Omental fat pad (tissue), 4 donors: ENCODE results near the gene PRSS57. TPM values are rescaled to one million over a fixed set of nuclear protein-coding genes. Genes with fewer than 3 reads are reported as not detected.

Experiments
- ATAC-seq: fragments of 150-250 bp; one replicate; pipeline ENCODE4 v1.9.1; 2016; ENCODE audit warnings: mild to moderate bottlenecking, moderate library complexity; ENCODE audit not compliant: low FRiP score
- DNase-seq: peaks from one replicate; pipeline ENCODE4 v3.0.0-alpha.2; 2019; ENCODE audit warnings: low spot score
- total RNA-seq, 4 donors: library from RNA; depleted of rRNA; stranded (reverse); fragments of >200 nt; gene quantifications; one replicate each; pipeline ENCODE4 v1.1.0, GENCODE V29; 2016
- TF ChIP-seq, protein P1 (sequence below), 3 donors: fragments of 450-650 bp; IDR thresholded peaks; one replicate each; pipeline ENCODE4 v1.5.1; 2016 to 2017; ENCODE audit warnings: antibody characterized with exemption in 3 of 3, mild to moderate bottlenecking in 3 of 3, moderate library complexity in 2 of 3

The PRSS57 gene
- total RNA-seq, 4 donors from 2014 or later = 0.95 TPM; not detected in 3

DNA sequence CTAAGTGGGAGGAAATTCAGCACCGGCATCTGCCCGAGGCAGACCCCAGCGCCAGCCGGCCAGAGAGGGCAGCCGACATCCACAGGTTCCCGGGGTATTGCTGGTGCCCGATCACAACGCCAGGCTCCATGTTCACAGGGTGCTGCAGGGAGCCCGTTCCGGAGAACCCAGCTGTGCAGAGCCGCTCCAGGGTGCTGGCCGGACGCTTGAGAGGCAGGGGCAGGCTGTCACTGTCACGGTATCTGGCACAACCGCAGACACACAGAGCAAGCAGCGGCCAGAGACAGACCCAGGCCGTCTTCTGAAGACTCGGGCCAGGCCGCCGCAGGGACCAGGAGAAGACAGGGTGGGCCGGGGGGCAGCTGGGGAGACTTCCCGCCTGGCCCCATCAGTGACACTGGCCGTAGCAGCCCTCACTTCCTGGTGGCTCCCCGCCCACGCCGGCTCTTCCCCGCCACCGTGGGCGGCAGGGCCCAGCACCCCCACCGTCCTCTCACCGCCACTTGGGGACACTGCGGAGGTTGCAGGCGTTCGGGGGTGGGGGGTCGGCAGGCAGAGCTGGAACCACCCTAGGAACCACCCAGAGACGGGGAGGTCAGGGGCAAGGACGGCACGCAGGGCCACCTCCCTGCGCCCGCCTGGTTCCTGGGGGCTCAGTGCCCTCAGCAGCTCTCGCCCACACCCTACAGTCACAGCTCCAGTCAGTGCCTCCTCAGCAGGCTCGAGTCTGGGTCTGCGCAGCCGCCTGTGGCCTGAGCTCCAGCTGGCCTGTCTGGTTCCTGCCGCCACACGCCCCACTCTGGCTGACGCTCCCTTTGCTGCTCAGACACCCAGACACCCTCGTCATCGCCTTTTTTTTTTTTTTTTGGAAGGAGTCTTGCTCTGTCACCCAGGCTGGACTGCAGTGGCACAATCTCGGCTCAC lies 36.1 kb downstream of the PRSS57 start:
- no peak for DNase-seq
- no peak for ATAC-seq
- TF ChIP-seq, protein P1, sequence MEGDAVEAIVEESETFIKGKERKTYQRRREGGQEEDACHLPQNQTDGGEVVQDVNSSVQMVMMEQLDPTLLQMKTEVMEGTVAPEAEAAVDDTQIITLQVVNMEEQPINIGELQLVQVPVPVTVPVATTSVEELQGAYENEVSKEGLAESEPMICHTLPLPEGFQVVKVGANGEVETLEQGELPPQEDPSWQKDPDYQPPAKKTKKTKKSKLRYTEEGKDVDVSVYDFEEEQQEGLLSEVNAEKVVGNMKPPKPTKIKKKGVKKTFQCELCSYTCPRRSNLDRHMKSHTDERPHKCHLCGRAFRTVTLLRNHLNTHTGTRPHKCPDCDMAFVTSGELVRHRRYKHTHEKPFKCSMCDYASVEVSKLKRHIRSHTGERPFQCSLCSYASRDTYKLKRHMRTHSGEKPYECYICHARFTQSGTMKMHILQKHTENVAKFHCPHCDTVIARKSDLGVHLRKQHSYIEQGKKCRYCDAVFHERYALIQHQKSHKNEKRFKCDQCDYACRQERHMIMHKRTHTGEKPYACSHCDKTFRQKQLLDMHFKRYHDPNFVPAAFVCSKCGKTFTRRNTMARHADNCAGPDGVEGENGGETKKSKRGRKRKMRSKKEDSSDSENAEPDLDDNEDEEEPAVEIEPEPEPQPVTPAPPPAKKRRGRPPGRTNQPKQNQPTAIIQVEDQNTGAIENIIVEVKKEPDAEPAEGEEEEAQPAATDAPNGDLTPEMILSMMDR (IDR thresholded peaks at IDR 0.05) = no peak

DNA sequence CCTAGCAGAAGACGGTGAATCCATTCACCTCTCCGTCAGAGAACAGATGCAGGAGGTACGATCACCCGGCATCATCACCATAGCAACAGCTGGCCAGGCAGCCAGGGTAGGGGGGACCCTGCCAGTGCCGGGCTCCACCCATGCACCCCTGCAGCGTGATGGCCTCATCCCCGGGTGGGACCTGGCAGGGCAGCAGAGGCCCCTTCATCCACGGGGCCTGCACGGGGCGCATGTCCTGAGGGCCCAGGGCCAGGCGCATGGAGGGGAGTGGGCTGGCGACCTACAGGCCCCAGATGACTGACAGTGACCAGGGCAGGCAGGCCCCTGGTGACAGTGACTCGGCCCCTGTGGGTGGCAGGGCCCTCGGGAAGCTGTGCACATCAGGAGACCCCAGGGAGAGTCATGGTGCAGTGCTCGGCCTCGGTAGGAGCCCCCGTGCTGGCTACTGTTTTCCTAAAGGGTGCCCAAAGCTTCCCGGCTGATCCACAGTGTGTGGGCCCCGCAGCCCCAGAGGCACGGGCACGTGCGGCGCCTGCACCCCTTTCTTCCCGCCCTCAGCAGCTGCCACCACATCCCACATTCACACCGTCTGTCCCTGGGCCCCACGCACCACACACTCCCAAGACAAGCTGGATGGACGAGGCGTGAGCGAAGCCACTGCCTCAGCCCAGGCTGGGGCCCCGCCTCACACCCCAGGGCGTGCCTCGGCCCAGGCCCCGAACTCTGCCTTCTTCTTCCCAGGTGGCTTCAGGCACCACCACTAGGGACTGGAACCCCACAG lies 37.0 kb downstream of the PRSS57 start:
- DNase-seq = no peak
- TF ChIP-seq, protein P1 (IDR thresholded peaks at IDR 0.05) = no peak
- no peak for ATAC-seq

DNA sequence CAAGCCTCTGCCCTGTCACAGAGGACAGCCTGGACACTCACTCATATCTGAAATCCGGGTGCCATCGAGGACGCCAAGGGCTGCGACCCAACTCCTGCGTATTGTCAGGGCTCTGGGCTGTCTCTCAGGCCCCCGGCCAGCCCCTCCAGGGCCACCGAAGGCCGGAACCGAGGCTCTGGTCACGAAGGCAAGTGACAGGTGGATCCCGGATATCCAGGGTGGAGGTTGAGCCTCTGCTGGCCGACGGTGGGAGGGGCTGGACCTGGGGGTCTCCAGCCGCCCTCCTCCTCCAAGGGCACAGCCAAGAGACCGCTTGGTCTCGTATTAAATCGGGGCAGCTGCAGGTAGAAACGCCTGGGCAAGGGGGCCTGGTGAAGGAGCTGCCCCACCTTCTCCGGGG lies 37.6 kb downstream of the PRSS57 start:
- no peak for DNase-seq
- TF ChIP-seq, protein P1 (IDR thresholded peaks at IDR 0.05) = no peak

DNA sequence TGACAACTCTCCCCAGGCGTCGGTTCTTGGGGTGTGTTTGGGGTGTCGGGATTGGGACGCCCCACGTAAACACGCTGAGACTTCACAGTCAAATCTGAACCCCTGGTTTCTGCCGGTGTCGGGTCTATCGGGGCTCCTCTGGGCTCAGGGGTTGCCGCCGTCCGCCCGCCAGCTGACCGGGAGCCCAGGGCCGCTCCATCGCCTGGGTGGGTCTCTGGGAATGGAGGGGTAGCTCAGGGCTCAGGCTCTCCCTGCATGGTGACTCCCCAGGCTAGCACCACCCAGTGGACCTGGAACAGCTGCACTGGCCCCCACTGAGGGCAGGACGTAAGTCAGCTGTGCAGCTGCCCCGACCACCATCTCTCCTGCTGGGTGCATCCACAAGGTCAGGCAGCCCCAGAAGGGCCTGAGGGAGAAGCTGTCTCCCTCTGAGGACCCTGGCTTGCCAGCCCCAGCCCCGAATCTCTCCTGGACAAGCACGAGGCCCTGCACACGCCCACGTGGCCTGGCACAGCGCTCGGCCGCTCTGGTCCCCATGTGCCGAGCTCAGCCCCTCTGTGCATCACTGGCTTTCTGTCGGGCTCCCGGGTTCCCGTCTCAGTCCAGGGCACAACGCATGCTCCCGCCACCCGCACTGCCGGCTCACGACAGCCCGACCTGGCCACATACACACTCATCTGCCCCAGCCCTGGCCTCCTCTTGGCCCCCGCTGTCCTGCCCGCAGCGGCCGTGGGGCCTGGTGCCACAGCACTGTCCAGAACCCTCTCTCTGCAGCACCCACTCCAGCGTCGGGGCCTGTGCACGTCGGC lies 38.3 kb downstream of the PRSS57 start:
- DNase-seq = no peak
- TF ChIP-seq, protein P1 (IDR thresholded peaks at IDR 0.05) = no peak
- no peak for ATAC-seq

More for the DNA sequence above, 37.6 kb downstream of the PRSS57 start:
- ATAC-seq = no peak

DNA sequence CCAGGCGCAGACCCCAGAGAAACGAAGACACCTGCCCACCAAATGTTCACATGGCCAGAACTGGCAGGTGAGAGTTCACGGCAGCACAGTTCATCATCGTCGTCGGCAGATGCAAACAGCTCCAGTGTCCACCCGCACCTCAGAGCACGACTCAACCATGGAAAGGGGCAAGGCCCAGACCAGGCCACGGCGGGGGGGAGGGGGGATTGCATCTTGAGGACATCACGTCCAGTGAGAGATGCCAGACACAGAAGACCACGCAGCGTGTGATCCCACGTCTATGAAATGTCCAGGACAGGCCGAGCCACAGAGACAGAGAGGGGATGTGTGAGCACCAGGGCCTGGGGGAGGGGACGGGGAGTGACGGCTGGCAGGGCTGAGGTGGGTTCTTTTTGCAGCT lies 39.6 kb downstream of the PRSS57 start:
- no peak for DNase-seq
- TF ChIP-seq, protein P1 (IDR thresholded peaks at IDR 0.05) = no peak
- ATAC-seq = no peak

DNA sequence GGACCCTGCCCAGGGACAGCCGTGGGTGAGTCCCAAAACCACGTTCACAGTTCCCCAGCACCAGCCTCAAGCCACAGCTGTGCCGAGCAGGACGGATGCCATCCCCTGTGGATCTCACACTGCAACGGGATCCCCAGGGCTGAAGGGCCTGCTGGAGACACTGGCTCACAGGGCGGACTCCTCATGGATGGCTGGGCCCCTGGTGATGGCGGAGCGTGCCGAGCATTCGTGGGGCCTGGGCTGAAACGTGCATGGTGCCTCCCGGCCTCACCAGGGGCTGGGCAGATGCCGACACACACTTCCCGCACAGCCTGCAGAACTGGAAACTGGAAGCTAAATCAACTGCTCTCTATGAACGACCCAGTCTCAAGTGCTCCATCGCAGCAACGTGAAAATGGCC lies 41.8 kb downstream of the PRSS57 start:
- DNase-seq (no peak), ATAC-seq (no peak)
- TF ChIP-seq, protein P1 (IDR thresholded peaks at IDR 0.05) = no peak
